Measurements from ENCODE around the gene PRKCH. TPM values are rescaled to one million over a fixed set of nuclear protein-coding genes. Genes with fewer than 3 reads are reported as not detected.

PRKCH gene
- polyA plus RNA-seq, 3 donors, result 5.1 to 19.7 (median 10.1) TPM

DNA sequence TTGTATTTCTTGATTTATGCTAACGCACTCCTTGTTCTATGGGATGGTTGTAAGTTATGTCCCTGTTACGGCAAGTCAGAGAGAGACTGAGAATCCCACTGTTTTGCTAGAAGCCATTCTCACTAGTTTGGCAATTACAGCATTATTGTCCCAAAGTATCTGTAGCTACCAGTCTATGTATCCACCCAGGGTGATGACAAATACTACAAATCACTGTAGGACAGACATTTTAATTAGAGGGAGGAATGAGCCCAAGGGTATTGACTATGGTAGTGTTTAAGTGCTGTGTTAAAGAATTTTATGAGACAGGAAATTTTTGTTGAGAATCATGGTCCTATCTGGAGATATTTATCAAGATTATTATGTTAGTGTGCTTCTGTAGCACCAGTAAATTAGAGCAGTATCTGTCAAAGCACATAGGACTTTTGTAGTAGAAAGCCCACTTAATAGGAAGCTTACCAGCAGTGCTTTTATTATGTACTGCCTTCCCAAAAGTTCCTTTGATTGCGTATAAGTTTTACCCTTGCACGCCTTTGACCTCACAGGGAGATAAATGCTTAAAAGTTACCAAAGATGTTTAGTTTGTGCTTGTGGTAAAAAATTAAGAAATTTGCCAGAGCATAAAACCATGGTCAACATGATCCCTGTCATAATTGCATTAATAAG is 10.7 kb downstream of the PRKCH start:
- 85 to 93% (median 87%) methylated on average over 4 of the region's 4 CpGs for whole genome bisulfite sequencing, 3 donors
- H3K27ac ChIP-seq (ENCODE audit: low read depth, low read length), result no peak overlapping the region

- no peak overlapping the region for H3K27ac ChIP-seq (ENCODE audit: low read depth, low read length)
- 89 to 90% (median 89%) methylated on average over 8 of the region's 8 CpGs for WGBS, 3 donors
These were observed 11.3 kb downstream of the PRKCH start for GRCh38 chr14:61332658-61333029.

GRCh38 chr14:61333087-61333486 is 11.7 kb downstream of the PRKCH start:
- H3K27ac ChIP-seq (ENCODE audit: low read depth, low read length), result no peak overlapping the region
- 86 to 94% (median 89%) methylated on average over 1 of the region's 1 CpG for WGBS, 3 donors

- 87 to 88% (median 87%) methylated on average over 11 of the region's 11 CpGs for WGBS, 3 donors
- no peak overlapping the region for H3K27ac ChIP-seq (ENCODE audit: low read depth, low read length)
These were observed 12.9 kb downstream of the PRKCH start for GRCh38 chr14:61334197-61334701.

DNA sequence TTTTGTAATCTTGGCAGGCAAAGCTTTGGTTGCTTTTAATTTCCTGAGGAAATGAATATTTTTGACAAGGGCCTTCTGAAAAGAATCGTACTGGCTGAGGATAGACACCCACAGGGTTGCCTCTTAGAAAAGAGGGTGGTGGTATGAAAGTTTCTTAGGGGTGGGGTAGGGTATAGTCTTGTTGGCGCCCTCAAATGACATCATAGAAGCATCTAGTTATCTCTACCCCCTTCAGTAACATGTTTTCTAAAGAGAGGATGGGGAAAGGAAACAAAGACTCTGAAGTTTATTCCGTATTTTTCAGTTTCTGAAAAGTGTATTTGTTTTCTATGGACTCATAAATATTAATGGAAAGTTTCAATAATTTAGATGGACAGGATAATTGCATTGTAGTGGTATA is 13.7 kb downstream of the PRKCH start:
- 64 to 79% (median 68%) methylated on average over 3 of the region's 3 CpGs for WGBS, 3 donors
- no peak overlapping the region for H3K27ac ChIP-seq (ENCODE audit: low read depth, low read length)

GRCh38 chr14:61335671-61336275 is 14.4 kb downstream of the PRKCH start:
- no peak overlapping the region for H3K27ac ChIP-seq (ENCODE audit: low read depth, low read length)
- WGBS, 3 donors, result 64 to 77% (median 77%) methylated on average over 1 of the region's 1 CpG

DNA sequence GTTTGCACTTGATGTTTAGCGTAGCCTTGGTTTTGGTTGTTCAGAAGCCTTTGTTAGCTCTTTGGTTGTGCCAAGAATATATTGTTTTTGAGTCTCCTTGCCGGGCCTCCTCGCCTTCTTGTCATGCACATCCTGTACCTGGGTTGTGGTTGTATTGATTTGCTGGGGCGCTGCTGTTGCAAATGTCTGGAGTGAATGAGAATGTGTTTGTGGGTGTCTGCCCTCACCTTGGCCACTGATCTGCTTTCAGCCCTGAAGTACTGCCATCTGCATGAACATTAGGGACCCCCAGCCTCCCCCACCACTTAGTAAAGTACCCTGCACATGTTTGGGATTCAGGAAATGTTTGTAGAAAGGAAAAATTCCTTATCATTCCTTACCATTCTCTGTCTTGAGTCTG is 16.5 kb downstream of the PRKCH start:
- H3K27ac ChIP-seq (ENCODE audit: low read depth, low read length), result no peak overlapping the region

GRCh38 chr14:61338457-61338856 is 17.1 kb downstream of the PRKCH start:
- no peak overlapping the region for H3K27ac ChIP-seq (ENCODE audit: low read depth, low read length)
- 88 to 94% (median 92%) methylated on average over 2 of the region's 2 CpGs for WGBS, 3 donors

More for the DNA sequence above, 16.5 kb downstream of the PRKCH start:
- WGBS, 3 donors, result 66 to 67% (median 66%) methylated on average over 4 of the region's 4 CpGs

DNA sequence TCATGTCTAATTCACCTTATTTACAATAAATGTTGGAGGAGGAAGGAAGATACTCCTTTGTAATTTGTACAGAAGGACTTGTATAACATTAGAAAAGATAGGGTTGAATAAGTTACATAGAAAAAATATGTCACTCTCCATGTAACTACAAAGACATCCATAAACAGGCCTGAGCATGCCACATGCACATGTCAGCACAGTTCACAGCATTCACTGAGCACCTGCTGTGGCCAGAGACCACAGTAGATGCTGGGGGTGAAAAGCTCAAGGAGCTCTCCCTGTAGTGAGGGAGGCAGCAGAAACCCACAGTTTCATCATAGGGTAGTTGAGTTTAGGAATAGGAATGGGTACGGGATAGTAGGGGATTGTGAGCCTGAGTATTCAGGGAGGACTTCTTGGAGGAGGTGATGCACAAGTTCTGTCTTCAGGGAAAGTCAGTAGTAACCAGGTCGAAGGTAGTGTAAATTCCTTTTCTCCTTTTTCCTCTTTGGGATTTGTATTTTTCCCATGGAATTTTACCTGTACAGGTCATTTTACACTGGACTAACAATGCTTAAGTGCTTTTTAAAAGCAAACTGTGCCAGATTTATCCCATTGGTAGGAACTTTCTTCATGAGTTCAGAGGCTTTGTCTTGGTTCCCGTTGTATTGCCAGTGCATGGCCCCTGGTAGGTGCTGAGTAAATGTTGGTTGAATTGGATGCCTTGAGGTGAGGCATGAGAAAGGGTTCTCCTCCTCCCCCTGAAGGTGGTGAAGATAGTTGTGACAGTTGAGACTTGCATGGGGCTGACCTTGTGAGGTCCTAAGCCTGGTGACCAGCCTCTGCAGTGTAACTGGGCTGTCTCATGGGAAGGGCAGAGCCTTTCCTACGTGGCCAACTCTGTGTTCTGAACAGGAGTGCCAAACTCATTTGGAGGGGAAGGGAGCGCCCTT is 20.2 kb downstream of the PRKCH start:
- no peak overlapping the region for H3K27ac ChIP-seq (ENCODE audit: low read depth, low read length)
- WGBS, 3 donors, result 79 to 84% (median 82%) methylated on average over 5 of the region's 5 CpGs

GRCh38 chr14:61342486-61342885 is 21.1 kb downstream of the PRKCH start:
- H3K27ac ChIP-seq (ENCODE audit: low read depth, low read length), result no peak overlapping the region
- WGBS, 3 donors, result 59 to 84% (median 64%) methylated on average over 5 of the region's 5 CpGs

GRCh38 chr14:61342932-61343331 is 21.6 kb downstream of the PRKCH start:
- no peak overlapping the region for H3K27ac ChIP-seq (ENCODE audit: low read depth, low read length)
- WGBS, 3 donors, result 77 to 87% (median 81%) methylated on average over 5 of the region's 5 CpGs

- no peak overlapping the region for H3K27ac ChIP-seq (ENCODE audit: low read depth, low read length)
- WGBS, 3 donors, result 30 to 90% (median 44%) methylated on average over 1 of the region's 1 CpG
These were observed 22.1 kb downstream of the PRKCH start for GRCh38 chr14:61343471-61343870.

- 51 to 78% (median 54%) methylated on average over 4 of the region's 4 CpGs for WGBS, 3 donors
- H3K27ac ChIP-seq (ENCODE audit: low read depth, low read length), result no peak overlapping the region
These were observed 22.6 kb downstream of the PRKCH start for GRCh38 chr14:61343991-61344405.

DNA sequence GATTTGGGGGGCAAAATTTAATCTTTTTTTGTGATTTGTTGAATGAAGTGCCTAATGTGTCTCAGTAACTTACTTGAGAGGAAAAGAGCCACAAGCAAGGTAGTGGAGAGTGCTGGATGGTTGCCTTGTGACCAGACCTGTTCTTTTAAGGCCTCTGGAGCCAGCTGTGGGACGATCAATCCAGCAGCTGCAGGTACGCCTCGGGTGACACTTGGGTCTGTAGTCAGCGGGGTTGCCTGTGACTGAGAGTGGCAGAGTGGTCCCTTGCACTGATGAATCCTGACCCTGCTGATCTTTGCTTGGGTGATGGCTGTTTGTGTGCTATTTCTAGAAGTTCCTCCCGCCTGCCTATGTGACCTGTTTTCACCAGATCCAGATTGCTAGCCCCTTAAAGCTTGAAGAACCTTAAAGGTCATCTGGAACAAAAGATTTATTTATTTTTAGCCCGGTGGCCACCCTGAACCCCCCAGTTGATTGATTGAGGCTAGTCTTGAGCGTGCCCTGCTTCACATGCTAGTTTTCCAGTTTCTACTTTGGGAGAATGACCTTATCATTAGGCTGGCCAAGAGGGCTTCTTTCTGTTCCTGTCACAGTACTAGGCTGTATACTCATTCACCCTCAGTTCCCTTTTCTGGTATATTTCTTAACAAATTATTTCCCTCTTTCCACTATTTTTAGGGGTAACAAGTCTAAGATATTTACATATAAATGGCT is 23.2 kb downstream of the PRKCH start:
- H3K27ac ChIP-seq (ENCODE audit: low read depth, low read length), result no peak overlapping the region
- 68 to 77% (median 71%) methylated on average over 7 of the region's 7 CpGs for WGBS, 3 donors

- no peak overlapping the region for H3K27ac ChIP-seq (ENCODE audit: low read depth, low read length)
- 57 to 86% (median 72%) methylated on average over 2 of the region's 2 CpGs for WGBS, 3 donors
These were observed 23.7 kb downstream of the PRKCH start for GRCh38 chr14:61345151-61345482.

GRCh38 chr14:61346221-61346620 is 24.8 kb downstream of the PRKCH start:
- no peak overlapping the region for H3K27ac ChIP-seq (ENCODE audit: low read depth, low read length)
- 57 to 60% (median 59%) methylated on average over 2 of the region's 2 CpGs for WGBS, 3 donors

GRCh38 chr14:61346793-61347192 is 25.4 kb downstream of the PRKCH start:
- 63 to 73% (median 70%) methylated on average over 4 of the region's 4 CpGs for WGBS, 3 donors
- no peak overlapping the region for H3K27ac ChIP-seq (ENCODE audit: low read depth, low read length)

DNA sequence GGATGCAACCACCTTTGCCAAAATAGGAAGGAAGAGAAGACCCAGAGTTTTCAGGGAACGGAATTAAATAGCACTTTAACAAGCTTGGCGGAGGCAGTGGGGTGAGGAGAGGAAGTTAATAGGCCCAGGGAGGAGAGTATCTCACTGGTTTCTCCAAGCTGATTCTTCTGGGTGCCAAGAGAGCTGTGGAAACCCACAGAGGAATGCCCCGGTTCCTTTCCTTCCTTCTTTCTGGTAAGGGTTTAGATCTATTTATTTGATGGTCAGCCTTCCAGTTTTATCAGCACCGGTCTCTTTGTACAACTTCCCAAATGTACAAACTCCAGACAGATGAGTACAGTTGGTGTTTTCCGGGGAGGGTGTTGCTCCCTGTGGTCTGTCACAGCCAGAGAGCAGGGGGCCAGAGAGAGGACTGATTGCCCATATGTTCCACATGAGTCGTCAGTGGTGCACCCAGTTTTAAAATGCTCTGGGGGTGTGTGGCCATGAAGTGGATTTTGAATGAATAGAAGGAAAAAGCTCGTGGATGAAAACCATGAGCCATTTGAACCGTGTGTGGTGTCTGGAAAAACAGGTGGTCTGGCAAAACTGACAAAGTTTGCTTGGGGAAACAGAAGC is 26.6 kb downstream of the PRKCH start:
- no peak overlapping the region for H3K27ac ChIP-seq (ENCODE audit: low read depth, low read length)
- 29 to 69% (median 30%) methylated on average over 8 of the region's 8 CpGs for WGBS, 3 donors
